ENCODE results near the gene ZNF692. TPM values are rescaled to one million over a fixed set of nuclear protein-coding genes. Genes with fewer than 3 reads are reported as not detected.

The ZNF692 gene
- total RNA-seq, 3 donors from 2014 or later = 11.5 to 84.3 (median 77.7) TPM

- DNase-seq (ENCODE audit: low spot score in 2 of 2) = no peak
- intact Hi-C loops (cut with DNase I; ENCODE audit: low total_unique reads) = no loop called here
- Histone ChIP-seq H3K36me3 (no peaks in the 10 kb centered on the region), H3K27me3 (no peaks in the 10 kb centered on the region), H3K4me1 (peaks cover 0 to 6% of the 10 kb centered on the region in 2 donors), H3K9me3 (no peaks in the 10 kb centered on the region), H3K4me3 (no peak overlapping the region), H3K27ac (no peak overlapping the region)
- no peak for TF ChIP-seq CTCF (IDR thresholded peaks at IDR 0.05)
- TF ChIP-seq POLR2A (IDR thresholded peaks at IDR 0.05) = no peak
- no peak for TF ChIP-seq POLR2AphosphoS5 (IDR thresholded peaks at IDR 0.05)
These were observed 45.7 kb upstream of the ZNF692 start for GRCh38 chr1:248904437-248905216.

- no peaks in the 10 kb centered on the region for H3K4me1 ChIP-seq
- peaks cover 0 to 5% of the 10 kb centered on the region in 2 donors for H3K27me3 ChIP-seq
- no peak for TF ChIP-seq CTCF (IDR thresholded peaks at IDR 0.05)
- TF ChIP-seq POLR2AphosphoS5 (IDR thresholded peaks at IDR 0.05) = no peak
- no peak for TF ChIP-seq POLR2A (IDR thresholded peaks at IDR 0.05)
- no peak overlapping the region for H3K27ac ChIP-seq
- no peak for DNase-seq (ENCODE audit: low spot score in 2 of 2)
- H3K9me3 ChIP-seq = no peaks in the 10 kb centered on the region
- H3K36me3 ChIP-seq = no peaks in the 10 kb centered on the region
- intact Hi-C loops (cut with DNase I; ENCODE audit: low total_unique reads) = no loop called here
- H3K4me3 ChIP-seq = no peak overlapping the region
These were observed 42.7 kb upstream of the ZNF692 start for GRCh38 chr1:248901578-248901977.

GRCh38 chr1:248900637-248901036 is 41.8 kb upstream of the ZNF692 start:
- H3K27ac ChIP-seq = no peak overlapping the region
- no peak for TF ChIP-seq POLR2AphosphoS5 (IDR thresholded peaks at IDR 0.05)
- no peak for TF ChIP-seq CTCF (IDR thresholded peaks at IDR 0.05)
- TF ChIP-seq POLR2A (IDR thresholded peaks at IDR 0.05) = no peak
- intact Hi-C loops (cut with DNase I; ENCODE audit: low total_unique reads) = no loop called here
- no peaks in the 10 kb centered on the region for H3K36me3 ChIP-seq
- no peak overlapping the region for H3K4me3 ChIP-seq
- H3K9me3 ChIP-seq = no peaks in the 10 kb centered on the region
- no peak for DNase-seq (ENCODE audit: low spot score in 2 of 2)
- H3K27me3 ChIP-seq = peaks cover 0 to 5% of the 10 kb centered on the region in 2 donors
- no peaks in the 10 kb centered on the region for H3K4me1 ChIP-seq

- Histone ChIP-seq H3K4me1 (no peaks in the 10 kb centered on the region), H3K36me3 (no peaks in the 10 kb centered on the region), H3K27ac (no peak overlapping the region), H3K9me3 (no peaks in the 10 kb centered on the region), H3K4me3 (no peak overlapping the region), H3K27me3 (peaks cover 0 to 5% of the 10 kb centered on the region in 2 donors)
- intact Hi-C loops (cut with DNase I; ENCODE audit: low total_unique reads) = no loop called here
- TF ChIP-seq CTCF (IDR thresholded peaks at IDR 0.05) (no peak), POLR2A (IDR thresholded peaks at IDR 0.05) (no peak), POLR2AphosphoS5 (IDR thresholded peaks at IDR 0.05) (no peak)
- DNase-seq (ENCODE audit: low spot score in 2 of 2) = no peak
These were observed 38.8 kb upstream of the ZNF692 start for GRCh38 chr1:248897412-248898337.

- Histone ChIP-seq H3K27ac (no peak overlapping the region), H3K4me1 (no peaks in the 10 kb centered on the region), H3K9me3 (no peaks in the 10 kb centered on the region), H3K4me3 (no peak overlapping the region), H3K27me3 (peaks cover 0 to 5% of the 10 kb centered on the region in 2 donors), H3K36me3 (no peaks in the 10 kb centered on the region)
- no peak for DNase-seq (ENCODE audit: low spot score in 2 of 2)
- intact Hi-C loops (cut with DNase I; ENCODE audit: low total_unique reads) = no loop called here
- TF ChIP-seq CTCF (IDR thresholded peaks at IDR 0.05) (no peak), POLR2AphosphoS5 (IDR thresholded peaks at IDR 0.05) (no peak)
These were observed 36.0 kb upstream of the ZNF692 start for GRCh38 chr1:248894837-248895236.

All from breast epithelium (tissue), 4 donors.